Thymus (tissue), 11 donors: ENCODE results near the gene CNPY1. TPM values are rescaled to one million over a fixed set of nuclear protein-coding genes. Genes with fewer than 3 reads are reported as not detected.
A peak's percentile ranks its signal among the peaks of the same experiment; 100 is the strongest.

Experiments used
- DNase-seq, 9 donors: peaks; one replicate each; pipeline ENCODE4 v3.0.0-alpha.2; 2013; ENCODE audit warnings: low spot score in 9 of 9, low read depth in 6 of 9, missing footprints in 1 of 9
- H3K27ac ChIP-seq, 2 donors: one replicate each; pipeline ENCODE4 v1.5.1; 2013; ENCODE audit warnings: control low read depth in 1 of 2, low read depth in 1 of 2, low read length in 1 of 2, mild to moderate bottlenecking in 1 of 2, moderate library complexity in 1 of 2
- H3K27me3 ChIP-seq, 2 donors: one replicate each; pipeline ENCODE4 v1.5.1; 2013; ENCODE audit warnings: low read length in 1 of 2; ENCODE audit not compliant: control insufficient read depth in 2 of 2, insufficient read depth in 1 of 2
- H3K36me3 ChIP-seq, 2 donors: one replicate each; pipeline ENCODE4 v1.5.1; 2013; ENCODE audit warnings: low read length in 1 of 2, mild to moderate bottlenecking in 1 of 2, moderate library complexity in 1 of 2; ENCODE audit not compliant: control insufficient read depth in 2 of 2, insufficient read depth in 2 of 2
- H3K4me1 ChIP-seq, 2 donors: one replicate each; pipeline ENCODE4 v1.5.1; 2013; ENCODE audit warnings: low read length in 2 of 2; ENCODE audit not compliant: control insufficient read depth in 2 of 2, insufficient read depth in 2 of 2
- H3K4me3 ChIP-seq, 2 donors: one replicate each; pipeline ENCODE4 v1.5.1; 2013; ENCODE audit warnings: low read length in 2 of 2, control low read depth in 1 of 2, mild to moderate bottlenecking in 1 of 2
- H3K9me3 ChIP-seq, 2 donors: one replicate each; pipeline ENCODE4 v1.5.1; 2013; ENCODE audit warnings: low read length in 1 of 2, mild to moderate bottlenecking in 1 of 2; ENCODE audit not compliant: control insufficient read depth in 2 of 2, insufficient read depth in 1 of 2
- WGBS: extraction: QIAGEN DNeasy Blood & Tissue Kit; methylation state at CpG from one replicate; pipeline ENCODE4 v1.1.7; 2013; 5-methylcytosine and 5-hydroxymethylcytosine counted together
- polyA plus RNA-seq: library from polyadenylated mRNA; stranded (reverse); fragments of 200-250 nt; gene quantifications from one replicate; pipeline ENCODE4 v1.2.3, GENCODE V29; 2013
- total RNA-seq: library from RNA; stranded (reverse); fragments of 120-200 nt; gene quantifications from one replicate; pipeline ENCODE4 v1.2.4, GENCODE V29; 2013
- donor health status: healthy.

CNPY1 gene
- total and polyA plus RNA-seq, 2 donors, result 0.05 TPM; not detected in 1

DNA sequence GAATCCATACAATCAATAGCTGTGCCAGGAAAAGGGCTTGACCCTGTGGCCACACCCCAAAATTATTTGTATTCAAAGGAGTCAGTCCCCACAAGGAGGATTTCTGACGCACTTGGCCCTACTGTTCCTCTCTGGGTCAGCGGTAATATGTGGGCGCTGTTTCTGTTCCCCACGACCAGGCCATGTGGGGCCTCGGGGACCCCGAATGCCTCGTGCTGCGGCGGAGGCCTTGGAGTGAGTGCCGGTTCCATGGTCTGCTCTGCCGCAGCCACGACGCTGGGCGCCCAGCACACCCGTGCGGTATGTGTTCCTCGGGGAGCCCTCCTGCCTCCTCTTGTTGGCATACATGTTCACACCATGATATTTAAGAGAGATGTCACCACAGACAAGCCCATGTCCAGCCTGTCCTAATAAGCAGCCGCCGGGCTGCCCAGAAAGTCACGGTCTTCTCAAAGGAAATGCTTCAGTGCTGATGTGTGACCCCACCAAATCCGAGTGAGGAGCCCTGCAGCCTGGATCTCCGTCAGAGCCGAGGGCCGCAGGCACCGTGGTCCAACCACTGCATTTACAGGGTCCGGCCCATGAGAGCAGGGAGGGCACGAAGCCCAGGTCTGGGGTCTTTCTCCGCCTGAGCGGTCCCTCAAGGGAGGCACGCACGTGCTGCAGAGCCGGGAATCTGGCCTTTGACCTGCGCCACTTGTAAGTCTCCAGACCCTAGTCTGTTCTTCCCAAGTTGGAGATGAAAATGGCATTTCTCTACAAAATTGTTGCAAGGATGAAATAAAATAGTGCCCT is 52.4 kb downstream of the CNPY1 start:
- peaks cover 22 to 87% of the 10 kb centered on the region in 2 donors for H3K27me3 ChIP-seq
- H3K4me3 ChIP-seq, result no peak overlapping the region
- H3K36me3 ChIP-seq, result no peaks in the 10 kb centered on the region
- no peak overlapping the region for H3K27ac ChIP-seq
- DNase-seq, result no peak
- peaks cover 8 to 17% of the 10 kb centered on the region in 2 donors for H3K4me1 ChIP-seq
- WGBS, result 89% methylated on average over 33 of the region's 33 CpGs
- H3K9me3 ChIP-seq, result no peaks in the 10 kb centered on the region

DNA sequence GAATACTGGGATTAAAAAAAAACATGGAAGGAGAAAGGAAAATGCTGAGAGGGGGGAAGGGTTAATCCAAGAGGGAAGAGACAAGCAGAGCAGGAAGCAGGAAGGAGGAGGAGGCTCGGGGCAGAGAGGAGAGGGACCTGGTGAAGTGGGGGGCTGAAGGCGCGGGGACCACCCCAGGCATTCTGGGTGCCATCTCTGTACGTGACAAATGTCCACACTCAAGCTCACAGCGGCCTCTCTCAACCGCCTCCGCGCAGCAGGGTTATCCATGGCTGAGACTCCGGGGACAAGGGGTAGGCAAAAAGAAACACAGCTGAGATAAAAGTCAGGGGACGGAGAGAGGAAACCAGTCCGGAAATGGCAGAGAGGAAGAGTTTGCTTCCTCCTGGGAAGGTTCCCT is 54.5 kb downstream of the CNPY1 start:
- Histone ChIP-seq H3K27me3 (peaks cover 20 to 88% of the 10 kb centered on the region in 2 donors), H3K4me3 (no peak overlapping the region), H3K36me3 (no peaks in the 10 kb centered on the region), H3K4me1 (peaks cover 8 to 17% of the 10 kb centered on the region in 2 donors), H3K27ac (no peak overlapping the region), H3K9me3 (no peaks in the 10 kb centered on the region)
- 57% methylated on average over 11 of the region's 11 CpGs for WGBS
- DNase-seq, result no peak

DNA sequence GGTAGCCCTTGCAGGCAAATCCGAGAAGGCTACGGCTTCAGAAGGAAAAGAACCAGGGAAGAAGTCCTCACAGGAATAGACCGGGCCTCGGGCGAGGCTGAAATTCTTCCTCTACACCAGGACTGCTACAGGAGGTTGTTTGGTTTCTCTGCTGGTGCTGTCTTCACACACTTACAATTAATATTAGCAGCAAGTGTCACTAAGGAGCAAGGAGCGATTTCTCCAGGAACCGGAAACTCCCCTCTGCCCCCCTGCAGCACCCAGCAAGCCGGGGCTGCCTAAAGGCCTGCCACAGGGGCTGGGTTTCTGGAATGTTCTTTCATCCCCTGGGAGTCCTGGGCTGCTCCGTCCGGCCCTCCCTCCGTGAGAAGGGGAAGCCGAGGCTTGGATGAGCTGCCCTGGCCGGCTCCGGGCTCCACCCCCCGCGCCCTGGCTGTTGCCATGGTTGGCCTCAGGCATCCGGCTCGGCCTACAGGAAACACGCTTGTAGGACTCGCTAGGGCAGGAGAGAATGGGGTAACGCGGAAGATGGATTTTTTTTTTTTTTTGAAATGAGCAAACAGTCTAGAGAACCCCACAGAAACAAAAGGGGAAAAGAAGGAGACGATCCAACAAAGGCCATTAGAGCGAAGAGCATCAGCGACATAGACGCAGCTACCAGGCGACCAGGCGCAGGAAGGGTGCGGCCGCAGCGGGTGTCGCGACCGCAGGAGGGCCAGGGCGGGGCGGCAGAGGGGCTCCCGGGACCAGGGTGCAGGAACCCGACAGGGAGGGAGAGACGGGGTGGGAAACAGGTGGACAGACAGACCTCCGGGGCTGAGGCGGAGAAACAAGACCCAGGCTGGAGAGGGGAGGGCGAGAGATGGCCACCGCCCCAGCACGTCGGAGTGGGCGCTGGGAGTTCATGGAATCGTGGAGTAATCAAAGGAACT is 55.4 kb downstream of the CNPY1 start:
- no peaks in the 10 kb centered on the region for H3K9me3 ChIP-seq
- H3K27me3 ChIP-seq, result peaks cover 16 to 86% of the 10 kb centered on the region in 2 donors
- no peak overlapping the region for H3K27ac ChIP-seq
- H3K4me1 ChIP-seq, result peaks cover 8 to 17% of the 10 kb centered on the region in 2 donors
- peak overlapping the region; percentile 40 to 51 for H3K4me3 ChIP-seq
- no peaks in the 10 kb centered on the region for H3K36me3 ChIP-seq
- peak in 2 of 9 donors; percentile 14 to 29 for DNase-seq
- 26% methylated on average over 47 of the region's 47 CpGs for WGBS

DNA sequence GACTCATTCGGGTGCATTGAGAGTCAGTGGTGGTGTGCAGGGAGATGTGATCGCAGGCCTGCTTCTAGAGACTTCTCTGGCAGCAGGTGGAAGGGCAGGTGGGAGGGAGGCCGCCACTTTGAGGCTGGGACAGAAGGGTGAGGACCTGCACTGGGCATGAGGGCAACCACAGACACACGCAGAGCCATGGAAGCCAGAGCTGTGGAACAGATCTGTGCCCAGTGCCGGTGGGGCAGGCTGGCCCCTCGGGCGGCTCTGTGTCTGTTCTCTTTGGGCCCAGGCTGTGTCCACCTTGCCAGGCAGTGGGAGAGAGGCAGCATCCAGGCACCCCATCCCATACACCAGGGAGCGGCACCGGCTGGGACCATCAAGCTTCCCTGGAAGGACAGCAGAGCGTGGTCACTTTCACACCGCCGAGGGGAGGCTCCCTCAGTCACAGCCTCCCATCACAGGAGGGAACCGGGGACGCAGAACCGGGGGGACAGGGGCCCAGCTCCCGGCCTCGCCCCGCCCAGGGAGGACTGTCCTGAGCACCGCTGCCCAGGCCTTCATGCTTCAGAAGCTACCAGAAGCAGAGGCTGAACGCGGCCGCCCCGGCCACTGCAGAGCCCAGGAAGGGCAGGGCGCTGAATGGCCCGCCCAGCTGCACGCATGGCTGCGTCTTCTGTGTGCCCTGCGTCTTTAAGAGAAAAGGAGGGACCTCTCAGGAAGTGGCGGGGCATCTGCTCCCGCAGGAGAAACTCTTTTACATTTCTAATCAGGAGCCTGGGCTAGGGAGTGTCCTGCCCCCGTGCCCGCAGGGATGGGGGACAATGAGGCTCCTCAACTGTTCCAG is 56.3 kb downstream of the CNPY1 start:
- H3K4me3 ChIP-seq, result peak overlapping the region; percentile 40 to 51
- peaks cover 19 to 83% of the 10 kb centered on the region in 2 donors for H3K27me3 ChIP-seq
- H3K36me3 ChIP-seq, result no peaks in the 10 kb centered on the region
- peaks cover 8 to 17% of the 10 kb centered on the region in 2 donors for H3K4me1 ChIP-seq
- DNase-seq, result no peak
- 61% methylated on average over 32 of the region's 32 CpGs for WGBS
- H3K9me3 ChIP-seq, result no peaks in the 10 kb centered on the region
- no peak overlapping the region for H3K27ac ChIP-seq

DNA sequence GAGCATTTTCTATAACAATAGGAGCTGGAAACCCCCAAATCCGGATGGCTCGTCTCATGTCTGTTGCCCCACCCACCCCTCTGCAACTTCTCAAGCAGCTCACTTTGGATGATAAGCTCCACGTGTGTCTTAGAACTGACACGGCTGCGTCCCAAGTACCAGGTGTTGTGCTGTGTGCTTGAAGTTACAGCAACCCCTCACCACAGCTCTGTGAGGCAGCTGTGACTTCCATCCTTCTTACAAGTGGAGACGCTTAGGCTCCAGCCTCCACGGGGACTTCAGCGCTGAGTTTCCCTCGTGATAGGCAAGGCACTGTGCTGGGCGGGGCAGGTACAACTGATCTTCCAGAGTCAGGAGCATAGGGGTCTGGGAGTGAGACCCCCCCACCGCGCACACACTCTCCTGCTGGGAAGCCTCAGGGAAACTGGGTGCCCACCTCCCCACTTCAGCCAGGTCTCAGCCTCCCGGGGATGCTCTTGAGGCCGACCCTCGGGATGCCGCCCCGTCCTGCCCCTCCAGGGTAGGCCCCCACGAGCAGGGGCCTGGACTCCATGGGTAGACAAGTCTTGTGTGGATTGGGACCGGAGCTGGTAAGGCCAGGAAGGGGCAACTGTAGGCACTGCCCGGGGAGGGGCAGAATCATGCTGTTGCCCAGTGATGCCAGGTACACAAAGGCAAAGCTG is 57.1 kb downstream of the CNPY1 start:
- Histone ChIP-seq H3K4me1 (peaks cover 8 to 17% of the 10 kb centered on the region in 2 donors), H3K36me3 (no peaks in the 10 kb centered on the region)
- WGBS, result 84% methylated on average over 20 of the region's 20 CpGs

DNA sequence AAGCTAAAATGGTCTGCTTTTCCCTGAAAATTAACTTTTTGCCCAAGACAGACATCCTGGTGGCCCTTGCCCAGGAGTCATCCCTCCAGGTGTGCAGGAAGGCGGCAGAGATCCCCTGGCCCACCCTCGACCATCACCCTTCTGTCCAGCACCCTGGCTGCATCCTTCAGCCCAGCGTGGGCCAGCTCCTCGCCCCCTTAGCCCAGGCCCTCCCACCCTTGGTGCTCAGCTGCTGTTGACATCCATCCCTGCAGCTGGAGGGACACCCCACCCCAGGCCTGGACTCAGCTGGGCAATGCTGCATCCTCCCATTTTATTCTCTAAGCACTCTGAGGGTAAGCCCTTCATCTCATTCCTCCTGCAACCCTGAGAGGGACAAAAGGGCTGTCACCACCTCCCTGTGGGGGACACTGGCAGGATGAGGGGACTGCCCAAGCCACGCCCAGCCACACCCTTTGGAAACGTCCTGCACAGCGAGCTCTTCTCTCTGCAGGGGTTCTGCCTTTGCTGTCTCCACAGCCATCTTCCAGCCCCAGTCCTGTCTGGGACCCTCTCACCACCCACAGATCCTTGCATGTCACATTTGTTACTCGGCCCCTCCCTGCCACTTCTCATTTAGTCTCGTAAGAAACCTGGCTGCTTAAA is 57.8 kb downstream of the CNPY1 start:
- no peak overlapping the region for H3K4me3 ChIP-seq
- H3K36me3 ChIP-seq, result no peaks in the 10 kb centered on the region
- no peak for DNase-seq
- WGBS, result 75% methylated on average over 9 of the region's 9 CpGs
- no peaks in the 10 kb centered on the region for H3K9me3 ChIP-seq
- peaks cover 8 to 17% of the 10 kb centered on the region in 2 donors for H3K4me1 ChIP-seq
- H3K27ac ChIP-seq, result no peak overlapping the region
- H3K27me3 ChIP-seq, result peaks cover 21 to 85% of the 10 kb centered on the region in 2 donors

More for the DNA sequence above, 57.1 kb downstream of the CNPY1 start:
- Histone ChIP-seq H3K27me3 (peaks cover 21 to 85% of the 10 kb centered on the region in 2 donors), H3K4me3 (no peak overlapping the region), H3K27ac (no peak overlapping the region), H3K9me3 (no peaks in the 10 kb centered on the region)
- peak in 2 of 9 donors; percentile 44 to 47 for DNase-seq

DNA sequence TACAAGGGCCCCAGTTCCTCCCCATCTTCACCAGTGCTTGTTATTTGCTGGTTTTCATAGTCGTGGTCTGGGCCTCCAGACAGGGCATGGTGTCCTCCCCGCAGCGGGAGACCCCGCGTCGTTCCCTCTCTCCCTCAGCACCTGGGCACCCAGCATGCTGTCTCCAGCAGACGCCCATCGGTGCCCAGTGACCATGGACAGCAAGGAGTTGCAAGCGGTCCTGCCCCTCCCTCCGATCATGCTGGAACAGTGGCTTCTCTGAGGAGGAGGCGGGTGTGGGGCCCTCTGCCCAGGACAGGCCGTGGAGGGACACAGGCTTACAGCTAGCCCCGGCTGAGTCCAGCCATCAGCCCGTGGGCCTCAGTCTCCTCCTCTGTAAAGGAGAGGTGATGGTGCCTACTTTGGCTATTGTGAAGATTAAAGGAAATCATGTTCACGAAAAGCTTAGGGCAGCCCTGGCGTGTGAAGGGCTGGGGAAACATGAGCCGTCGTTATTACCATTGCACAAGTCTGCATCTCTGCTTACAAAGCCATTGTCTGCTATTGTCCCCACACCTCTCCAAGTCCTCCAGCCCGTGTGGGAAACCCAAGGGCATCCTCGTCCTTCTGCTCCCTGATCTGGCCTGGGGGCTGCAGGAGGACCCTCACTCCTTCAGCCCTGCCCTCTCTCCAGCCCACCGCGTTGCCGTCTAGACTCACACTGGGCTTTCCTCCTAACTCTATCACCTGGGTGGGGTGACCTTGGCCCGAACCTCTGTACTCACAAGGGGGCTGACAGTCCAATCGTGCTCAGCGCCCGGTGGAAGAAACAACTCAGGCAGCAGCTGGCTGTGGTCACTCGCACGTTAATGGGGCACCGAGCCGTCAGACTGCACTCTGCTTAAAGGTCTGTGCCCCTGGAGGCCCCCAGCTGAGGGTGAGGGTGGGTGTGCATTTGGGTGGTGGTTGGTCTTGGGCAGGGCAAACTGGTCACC is 58.6 kb downstream of the CNPY1 start:
- no peak for DNase-seq
- H3K4me3 ChIP-seq, result no peak overlapping the region
- no peak overlapping the region for H3K27ac ChIP-seq
- H3K9me3 ChIP-seq, result no peaks in the 10 kb centered on the region
- H3K36me3 ChIP-seq, result no peaks in the 10 kb centered on the region
- 88% methylated on average over 31 of the region's 31 CpGs for WGBS
- H3K4me1 ChIP-seq, result peaks cover 8 to 17% of the 10 kb centered on the region in 2 donors
- H3K27me3 ChIP-seq, result peaks cover 26 to 87% of the 10 kb centered on the region in 2 donors
